Spleen (tissue), 7 donors: ENCODE measurements around the gene ARID4B.

Source experiments
- POLR2A ChIP-seq, 3 donors: fragments of 450-650 bp; IDR thresholded peaks; one replicate each; pipeline ENCODE4 v1.5.1; 2017; ENCODE audit warnings: antibody characterized with exemption in 3 of 3, mild to moderate bottlenecking in 1 of 3
- TF ChIP-seq, protein P1 (sequence below), 11 experiments: fragments of 200-600 bp in 7 of 11; fragments of 450-650 bp in 4 of 11; sonication (generic) in 4 of 11; IDR thresholded peaks in 8 of 11; conservative IDR thresholded peaks in 3 of 11; 1 replicate in 7 of 11; 2 replicates in 4 of 11; pipeline versions ENCODE4 v1.4.0 to v1.8.0; 2016 to 2021; ENCODE audit warnings: antibody characterized with exemption in 11 of 11, inconsistent platforms in 4 of 11, mild to moderate bottlenecking in 1 of 11
- donor health status: DM: no; HTN: no; CAD: no; lungs with moderate emphysema.
- donor health status: DM: no; HTN: no; CAD: no.
- donor health status: DM: no; HTN: no; CAD: no.

- TF ChIP-seq, protein P1, sequence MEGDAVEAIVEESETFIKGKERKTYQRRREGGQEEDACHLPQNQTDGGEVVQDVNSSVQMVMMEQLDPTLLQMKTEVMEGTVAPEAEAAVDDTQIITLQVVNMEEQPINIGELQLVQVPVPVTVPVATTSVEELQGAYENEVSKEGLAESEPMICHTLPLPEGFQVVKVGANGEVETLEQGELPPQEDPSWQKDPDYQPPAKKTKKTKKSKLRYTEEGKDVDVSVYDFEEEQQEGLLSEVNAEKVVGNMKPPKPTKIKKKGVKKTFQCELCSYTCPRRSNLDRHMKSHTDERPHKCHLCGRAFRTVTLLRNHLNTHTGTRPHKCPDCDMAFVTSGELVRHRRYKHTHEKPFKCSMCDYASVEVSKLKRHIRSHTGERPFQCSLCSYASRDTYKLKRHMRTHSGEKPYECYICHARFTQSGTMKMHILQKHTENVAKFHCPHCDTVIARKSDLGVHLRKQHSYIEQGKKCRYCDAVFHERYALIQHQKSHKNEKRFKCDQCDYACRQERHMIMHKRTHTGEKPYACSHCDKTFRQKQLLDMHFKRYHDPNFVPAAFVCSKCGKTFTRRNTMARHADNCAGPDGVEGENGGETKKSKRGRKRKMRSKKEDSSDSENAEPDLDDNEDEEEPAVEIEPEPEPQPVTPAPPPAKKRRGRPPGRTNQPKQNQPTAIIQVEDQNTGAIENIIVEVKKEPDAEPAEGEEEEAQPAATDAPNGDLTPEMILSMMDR (IDR thresholded peaks at IDR 0.05 in 8 of 11, conservative IDR thresholded peaks at IDR 0.05 in 3 of 11): no peak
- TF ChIP-seq POLR2A (IDR thresholded peaks at IDR 0.05): no peak
Observed at GRCh38 chr1:235307158-235308124, 20.5 kb downstream of the ARID4B start.
